ENCODE measurements around the gene SLC37A2. TPM values are rescaled to one million over a fixed set of nuclear protein-coding genes. Genes with fewer than 3 reads are reported as not detected.

The SLC37A2 gene
- total RNA-seq, 4 donors from 2014 or later: 6.6 to 12.9 (median 8.9) TPM

- Histone ChIP-seq H3K4me3 (no peak overlapping the region), H3K36me3 (no peaks in the 10 kb centered on the region), H3K4me1 (no peaks in the 10 kb centered on the region), H3K9me3 (no peaks in the 10 kb centered on the region), H3K27me3 (peaks cover 0 to 23% (median 0%) of the 10 kb centered on the region in 4 donors), H3K27ac (replicated peaks in 1 of 4) (no peak overlapping the region)
- TF ChIP-seq EP300 (IDR thresholded peaks at IDR 0.05): no peak
- TF ChIP-seq POLR2A (IDR thresholded peaks at IDR 0.05; ENCODE audit: low read depth): no peak
- no peak for TF ChIP-seq CTCF (IDR thresholded peaks at IDR 0.05)
- no peak for TF ChIP-seq POLR2AphosphoS5 (IDR thresholded peaks at IDR 0.05)
- DNase-seq (ENCODE audit: extremely low spot score): no peak
- intact Hi-C loops (cut with DNase I): no loop called here
Measured at GRCh38 chr11:125136001-125136400, 72.9 kb downstream of the SLC37A2 start.

GRCh38 chr11:125138966-125139365 lies 75.9 kb downstream of the SLC37A2 start:
- Histone ChIP-seq H3K27me3 (peaks cover 0 to 51% (median 4%) of the 10 kb centered on the region in 4 donors), H3K36me3 (no peaks in the 10 kb centered on the region), H3K4me3 (no peak overlapping the region), H3K9me3 (no peaks in the 10 kb centered on the region), H3K27ac (replicated peaks in 1 of 4) (no peak overlapping the region), H3K4me1 (peaks cover 2 to 7% (median 6%) of the 10 kb centered on the region in 4 donors)
- intact Hi-C loops (cut with DNase I): no loop called here
- WGBS: 66% methylated on average over 6 of the region's 8 CpGs
- TF ChIP-seq POLR2A (IDR thresholded peaks at IDR 0.05; ENCODE audit: low read depth) (no peak), POLR2AphosphoS5 (IDR thresholded peaks at IDR 0.05) (no peak)
- DNase-seq (ENCODE audit: extremely low spot score): no peak

- Histone ChIP-seq H3K36me3 (no peaks in the 10 kb centered on the region), H3K9me3 (no peaks in the 10 kb centered on the region), H3K4me3 (no peak overlapping the region), H3K4me1 (peaks cover 2 to 7% (median 6%) of the 10 kb centered on the region in 4 donors), H3K27me3 (peaks cover 0 to 55% (median 4%) of the 10 kb centered on the region in 4 donors), H3K27ac (replicated peaks in 1 of 4) (no peak overlapping the region)
- WGBS: 75% methylated on average over 3 of the region's 3 CpGs
- no peak for DNase-seq (ENCODE audit: extremely low spot score)
- TF ChIP-seq EP300 (IDR thresholded peaks at IDR 0.05) (no peak), CTCF (IDR thresholded peaks at IDR 0.05) (no peak), POLR2AphosphoS5 (IDR thresholded peaks at IDR 0.05) (no peak)
- intact Hi-C loops (cut with DNase I): loop anchor here (5.0 kb wide), 1 partner anchor 177 kb away; no protein-coding TSS in a partner anchor
Measured at GRCh38 chr11:125139778-125140177, 76.7 kb downstream of the SLC37A2 start.

Other genes with a start within 250 kb of the SLC37A2 start
- gene ROBO3, start 197.9 kb upstream of the SLC37A2 start, total RNA-seq: 10 to 100 TPM in 1 of 4 donors, 1 to 10 TPM in 3; 5.0 to 10.8 (median 8.5) TPM
- 10 to 100 TPM; 16.2 to 49.8 (median 36.7) TPM for gene ROBO4, start 165.4 kb upstream of the SLC37A2 start, total RNA-seq
- not detected for gene HEPN1, start 144.1 kb upstream of the SLC37A2 start, total RNA-seq
- 1 to 10 TPM in 3 of 4 donors, under 1 TPM in 1; 0.42 to 2.1 (median 1.1) TPM for gene HEPACAM, start 127.3 kb upstream of the SLC37A2 start, total RNA-seq
- 1 to 10 TPM in 1 of 4 donors, under 1 TPM in 3; 0.42 to 1.6 (median 0.60) TPM for gene CCDC15, start 109.1 kb upstream of the SLC37A2 start, total RNA-seq
- 10 to 100 TPM; 13.1 to 20.4 (median 15.5) TPM for gene TMEM218, start 48.3 kb downstream of the SLC37A2 start, total RNA-seq
- 1 to 10 TPM in 3 of 4 donors, under 1 TPM in 1; 0.83 to 4.1 (median 2.5) TPM for gene PKNOX2, start 101.4 kb downstream of the SLC37A2 start, total RNA-seq